ENCODE measurements around the gene PTTG1IP. TPM values are rescaled to one million over a fixed set of nuclear protein-coding genes. Genes with fewer than 3 reads are reported as not detected.

The PTTG1IP gene
- total RNA-seq, 4 donors from 2014 or later: 108 to 202 (median 146) TPM

- Histone ChIP-seq H3K9me3 (no peaks in the 10 kb centered on the region), H3K4me3 (no peak overlapping the region), H3K27me3 (no peaks in the 10 kb centered on the region), H3K4me1 (no peaks in the 10 kb centered on the region), H3K36me3 (no peaks in the 10 kb centered on the region), H3K27ac (no peak overlapping the region)
- DNase-seq: peak in 1 of 2 donors; percentile 46
- no peak for TF ChIP-seq POLR2A (IDR thresholded peaks at IDR 0.05)
- peak; percentile 41 to 66 (median 56) for TF ChIP-seq CTCF (IDR thresholded peaks at IDR 0.05)
- intact Hi-C loops (cut with DNase I; ENCODE audit: low total_unique reads): no loop called here
Measured at GRCh38 chr21:44892536-44893277, 19.2 kb upstream of the PTTG1IP start.

GRCh38 chr21:44892095-44892494 is 18.6 kb upstream of the PTTG1IP start:
- TF ChIP-seq CTCF (IDR thresholded peaks at IDR 0.05) (no peak), POLR2A (IDR thresholded peaks at IDR 0.05) (no peak)
- H3K9me3 ChIP-seq: no peaks in the 10 kb centered on the region
- H3K4me1 ChIP-seq: no peaks in the 10 kb centered on the region
- no peaks in the 10 kb centered on the region for H3K36me3 ChIP-seq
- H3K27me3 ChIP-seq: no peaks in the 10 kb centered on the region
- no peak overlapping the region for H3K4me3 ChIP-seq
- no peak overlapping the region for H3K27ac ChIP-seq
- intact Hi-C loops (cut with DNase I; ENCODE audit: low total_unique reads): no loop called here
- DNase-seq: no peak

GRCh38 chr21:44891631-44892031 is 18.1 kb upstream of the PTTG1IP start:
- H3K4me1 ChIP-seq: no peaks in the 10 kb centered on the region
- no peaks in the 10 kb centered on the region for H3K36me3 ChIP-seq
- TF ChIP-seq CTCF (IDR thresholded peaks at IDR 0.05) (no peak), POLR2A (IDR thresholded peaks at IDR 0.05) (no peak)
- no peak for DNase-seq
- H3K4me3 ChIP-seq: no peak overlapping the region
- no peaks in the 10 kb centered on the region for H3K27me3 ChIP-seq
- no peaks in the 10 kb centered on the region for H3K9me3 ChIP-seq
- intact Hi-C loops (cut with DNase I; ENCODE audit: low total_unique reads): no loop called here
- H3K27ac ChIP-seq: no peak overlapping the region

GRCh38 chr21:44890961-44891541 is 17.6 kb upstream of the PTTG1IP start:
- intact Hi-C loops (cut with DNase I; ENCODE audit: low total_unique reads): no loop called here
- no peak overlapping the region for H3K27ac ChIP-seq
- DNase-seq: no peak
- H3K4me3 ChIP-seq: no peak overlapping the region
- no peaks in the 10 kb centered on the region for H3K9me3 ChIP-seq
- no peaks in the 10 kb centered on the region for H3K4me1 ChIP-seq
- TF ChIP-seq POLR2A (IDR thresholded peaks at IDR 0.05): no peak
- TF ChIP-seq CTCF (IDR thresholded peaks at IDR 0.05): no peak
- no peaks in the 10 kb centered on the region for H3K36me3 ChIP-seq
- H3K27me3 ChIP-seq: no peaks in the 10 kb centered on the region

GRCh38 chr21:44890338-44890931 is 16.9 kb upstream of the PTTG1IP start:
- no peak for DNase-seq
- H3K36me3 ChIP-seq: no peaks in the 10 kb centered on the region
- H3K27ac ChIP-seq: no peak overlapping the region
- H3K4me1 ChIP-seq: no peaks in the 10 kb centered on the region
- intact Hi-C loops (cut with DNase I; ENCODE audit: low total_unique reads): no loop called here
- no peak overlapping the region for H3K4me3 ChIP-seq
- no peaks in the 10 kb centered on the region for H3K9me3 ChIP-seq
- TF ChIP-seq CTCF (IDR thresholded peaks at IDR 0.05): no peak
- no peak for TF ChIP-seq POLR2A (IDR thresholded peaks at IDR 0.05)
- H3K27me3 ChIP-seq: no peaks in the 10 kb centered on the region

Data from uterus (tissue), 4 donors.